ENCODE results near the gene ROBO1. TPM values are rescaled to one million over a fixed set of nuclear protein-coding genes. Genes with fewer than 3 reads are reported as not detected.
A peak's percentile ranks its signal among the peaks of the same experiment; 100 is the strongest.

The ROBO1 gene
- total and polyA plus RNA-seq, 4 donors = 68.8 to 181 (median 106) TPM

DNA sequence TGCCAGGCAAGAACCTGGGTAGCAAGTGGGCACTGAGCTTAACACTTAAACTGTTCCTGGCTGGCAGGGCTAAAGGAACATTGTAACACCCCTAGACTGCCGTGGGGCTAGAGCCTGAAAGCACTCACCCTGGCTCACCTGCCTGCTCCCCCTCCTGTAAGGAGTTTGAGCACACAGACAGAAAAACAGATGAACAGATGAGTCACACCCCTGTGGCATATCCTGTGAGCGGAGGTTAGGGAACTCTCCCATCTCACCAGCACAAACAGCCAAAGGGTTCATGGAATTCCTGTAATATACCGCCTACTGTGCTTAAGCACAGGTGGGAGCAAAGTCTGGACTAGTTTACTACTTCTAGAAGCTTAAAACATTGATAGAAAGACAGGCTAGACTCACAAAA is 300.1 kb downstream of the ROBO1 start:
- Histone ChIP-seq H3K27me3 (ENCODE audit: control insufficient read depth, insufficient read depth, low read length) (no peaks in the 10 kb centered on the region), H3K36me3 (ENCODE audit: control insufficient read depth, insufficient read depth, low read length) (no peaks in the 10 kb centered on the region), H3K9me3 (ENCODE audit: control insufficient read depth, insufficient read depth, low read length) (no peaks in the 10 kb centered on the region), H3K4me1 (ENCODE audit: control insufficient read depth, insufficient read depth, low read length) (no peaks in the 10 kb centered on the region), H3K27ac (ENCODE audit: low read depth, low read length) (no peak overlapping the region), H3K4me3 (ENCODE audit: low read depth, low read length) (no peak overlapping the region)
- WGBS (ENCODE audit: insufficient coverage) = 93% methylated on average over 1 of the region's 3 CpGs
- no peak for DNase-seq (ENCODE audit: low read depth in 4 of 6, low spot score in 6 of 6)

DNA sequence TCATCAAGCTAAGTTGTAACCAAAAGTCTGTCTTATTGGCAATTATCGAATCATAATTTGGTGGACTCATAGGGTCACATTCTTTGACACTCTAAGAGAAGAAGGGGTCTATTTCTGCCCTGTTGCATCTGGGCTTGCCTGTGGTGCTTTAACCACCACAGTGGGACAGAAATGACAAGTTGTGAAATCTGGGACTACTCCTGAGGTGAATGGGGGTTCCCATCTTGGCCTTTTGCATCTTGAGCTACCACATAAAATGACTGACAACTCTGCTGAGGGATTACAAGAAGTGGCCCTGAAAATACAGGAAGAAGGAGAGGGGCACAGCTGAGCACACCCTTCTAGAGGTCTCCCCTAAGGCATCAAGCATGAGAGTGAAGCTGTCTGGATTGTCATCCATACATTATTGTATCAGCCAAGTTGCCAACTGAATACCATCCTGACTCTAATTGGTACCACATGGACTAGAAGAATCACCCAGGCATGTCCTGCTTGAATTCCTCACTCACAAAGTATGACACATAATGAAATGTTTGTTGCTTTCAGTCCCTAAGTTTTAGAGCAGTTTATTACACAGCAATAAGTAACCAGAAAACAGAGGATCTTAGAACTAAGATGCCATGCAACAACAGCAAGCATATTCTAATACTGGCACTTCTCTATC is 306.5 kb downstream of the ROBO1 start:
- WGBS (ENCODE audit: insufficient coverage) = no CpG with 5 or more reads among the region's 1 CpG
- H3K4me1 ChIP-seq (ENCODE audit: control insufficient read depth, insufficient read depth, low read length) = no peaks in the 10 kb centered on the region
- H3K27me3 ChIP-seq (ENCODE audit: control insufficient read depth, insufficient read depth, low read length) = no peaks in the 10 kb centered on the region
- no peak for DNase-seq (ENCODE audit: low read depth in 4 of 6, low spot score in 6 of 6)
- no peak overlapping the region for H3K4me3 ChIP-seq (ENCODE audit: low read depth, low read length)
- H3K27ac ChIP-seq (ENCODE audit: low read depth, low read length) = no peak overlapping the region
- no peaks in the 10 kb centered on the region for H3K36me3 ChIP-seq (ENCODE audit: control insufficient read depth, insufficient read depth, low read length)
- no peaks in the 10 kb centered on the region for H3K9me3 ChIP-seq (ENCODE audit: control insufficient read depth, insufficient read depth, low read length)

DNA sequence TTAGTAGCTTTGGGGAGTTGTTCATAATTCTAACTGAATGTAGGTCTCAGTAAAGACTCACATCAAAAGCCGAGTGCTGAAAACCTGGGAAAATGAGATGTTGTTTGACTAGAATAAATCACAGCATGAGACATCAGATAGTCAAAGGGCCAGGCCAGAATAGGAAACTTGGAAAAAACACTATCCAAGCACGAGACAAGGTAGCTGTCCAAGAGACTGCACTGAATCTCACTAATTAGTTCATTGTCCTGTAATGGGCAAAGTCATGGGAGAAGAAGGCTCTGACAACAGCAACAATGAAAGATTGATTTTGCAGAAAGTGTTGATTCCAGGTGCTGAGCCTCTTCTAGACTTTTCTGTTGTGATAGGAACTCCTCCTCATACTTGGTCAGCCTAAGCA is 314.2 kb downstream of the ROBO1 start:
- Histone ChIP-seq H3K36me3 (ENCODE audit: control insufficient read depth, insufficient read depth, low read length) (no peaks in the 10 kb centered on the region), H3K4me1 (ENCODE audit: control insufficient read depth, insufficient read depth, low read length) (no peaks in the 10 kb centered on the region), H3K27me3 (ENCODE audit: control insufficient read depth, insufficient read depth, low read length) (no peaks in the 10 kb centered on the region), H3K4me3 (ENCODE audit: low read depth, low read length) (no peak overlapping the region), H3K27ac (ENCODE audit: low read depth, low read length) (no peak overlapping the region), H3K9me3 (ENCODE audit: control insufficient read depth, insufficient read depth, low read length) (no peaks in the 10 kb centered on the region)
- DNase-seq (ENCODE audit: low read depth in 4 of 6, low spot score in 6 of 6) = no peak
- WGBS (ENCODE audit: insufficient coverage) = no CpG with 5 or more reads among the region's 2 CpGs

DNA sequence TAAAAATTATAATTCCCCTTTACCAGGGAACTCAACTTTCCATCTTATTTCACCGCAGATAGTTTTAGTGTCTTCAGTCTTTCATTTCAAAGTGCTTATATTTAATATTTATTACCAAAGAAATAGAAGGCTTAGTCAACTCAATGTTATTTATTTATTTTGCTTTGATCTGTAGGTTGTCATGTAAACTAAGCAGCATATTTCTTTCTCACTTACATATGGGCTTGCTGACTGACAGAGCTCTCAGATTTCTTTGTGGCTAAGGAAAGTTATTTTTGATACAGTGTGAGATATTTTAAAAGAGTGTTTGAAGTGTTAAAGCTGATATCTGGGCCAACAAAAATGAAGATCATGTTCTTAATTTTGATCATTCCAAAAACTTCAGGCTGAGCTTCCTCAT is 331.4 kb downstream of the ROBO1 start:
- Histone ChIP-seq H3K4me1 (ENCODE audit: control insufficient read depth, insufficient read depth, low read length) (no peaks in the 10 kb centered on the region), H3K9me3 (ENCODE audit: control insufficient read depth, insufficient read depth, low read length) (no peaks in the 10 kb centered on the region), H3K4me3 (ENCODE audit: low read depth, low read length) (no peak overlapping the region), H3K36me3 (ENCODE audit: control insufficient read depth, insufficient read depth, low read length) (no peaks in the 10 kb centered on the region), H3K27ac (ENCODE audit: low read depth, low read length) (no peak overlapping the region), H3K27me3 (ENCODE audit: control insufficient read depth, insufficient read depth, low read length) (no peaks in the 10 kb centered on the region)
- DNase-seq (ENCODE audit: low read depth in 4 of 6, low spot score in 6 of 6) = peak in 1 of 6 donors; percentile 20
- no CpG with 5 or more reads among the region's 1 CpG for WGBS (ENCODE audit: insufficient coverage)

DNA sequence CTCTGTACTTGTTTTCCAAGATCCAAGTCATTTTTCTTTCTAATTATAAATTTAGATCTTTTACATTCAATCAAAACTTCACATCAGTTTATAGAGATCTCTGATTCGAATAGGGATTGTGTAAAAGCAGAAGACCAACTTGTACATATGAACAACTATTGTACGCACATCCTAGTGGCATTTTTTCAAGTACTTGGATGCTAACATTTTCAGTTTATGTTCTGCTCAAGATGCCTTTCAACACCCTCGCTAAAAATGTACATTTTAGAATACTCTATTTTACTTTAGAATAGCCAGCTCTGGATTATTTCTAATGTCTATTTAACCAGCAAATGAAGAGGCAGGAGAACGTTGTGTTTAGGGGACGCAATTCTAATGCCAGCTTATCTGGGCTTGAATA is 340.7 kb downstream of the ROBO1 start:
- H3K9me3 ChIP-seq (ENCODE audit: control insufficient read depth, insufficient read depth, low read length) = no peaks in the 10 kb centered on the region
- no peak overlapping the region for H3K27ac ChIP-seq (ENCODE audit: low read depth, low read length)
- no peaks in the 10 kb centered on the region for H3K4me1 ChIP-seq (ENCODE audit: control insufficient read depth, insufficient read depth, low read length)
- H3K36me3 ChIP-seq (ENCODE audit: control insufficient read depth, insufficient read depth, low read length) = no peaks in the 10 kb centered on the region
- no peaks in the 10 kb centered on the region for H3K27me3 ChIP-seq (ENCODE audit: control insufficient read depth, insufficient read depth, low read length)
- peak in 1 of 6 donors; percentile 62 for DNase-seq (ENCODE audit: low read depth in 4 of 6, low spot score in 6 of 6)
- no peak overlapping the region for H3K4me3 ChIP-seq (ENCODE audit: low read depth, low read length)
- WGBS (ENCODE audit: insufficient coverage) = 95% methylated on average over 4 of the region's 5 CpGs

DNA sequence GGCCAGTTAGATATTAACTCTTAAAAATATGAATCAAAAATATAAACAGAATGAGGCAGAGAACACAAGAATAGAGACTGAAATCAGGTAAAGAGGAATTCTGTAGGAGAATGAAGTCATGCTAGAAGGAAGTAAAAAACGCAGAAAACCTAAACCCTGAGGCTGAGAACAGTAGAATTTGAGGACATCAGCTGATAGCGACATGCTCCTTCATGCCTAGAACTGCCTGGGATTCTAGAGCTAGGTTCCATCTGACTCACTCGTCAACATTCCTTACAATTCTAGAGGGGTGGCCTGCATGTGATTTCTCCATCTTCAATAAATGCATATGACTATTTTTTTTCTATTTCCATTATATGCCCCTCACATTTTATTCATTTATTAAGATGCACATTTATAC is 343.0 kb downstream of the ROBO1 start:
- Histone ChIP-seq H3K9me3 (ENCODE audit: control insufficient read depth, insufficient read depth, low read length) (no peaks in the 10 kb centered on the region), H3K36me3 (ENCODE audit: control insufficient read depth, insufficient read depth, low read length) (no peaks in the 10 kb centered on the region), H3K4me1 (ENCODE audit: control insufficient read depth, insufficient read depth, low read length) (no peaks in the 10 kb centered on the region), H3K27ac (ENCODE audit: low read depth, low read length) (no peak overlapping the region), H3K27me3 (ENCODE audit: control insufficient read depth, insufficient read depth, low read length) (no peaks in the 10 kb centered on the region), H3K4me3 (ENCODE audit: low read depth, low read length) (no peak overlapping the region)
- WGBS (ENCODE audit: insufficient coverage) = 100% methylated on average over 3 of the region's 3 CpGs
- DNase-seq (ENCODE audit: low read depth in 4 of 6, low spot score in 6 of 6) = no peak

DNA sequence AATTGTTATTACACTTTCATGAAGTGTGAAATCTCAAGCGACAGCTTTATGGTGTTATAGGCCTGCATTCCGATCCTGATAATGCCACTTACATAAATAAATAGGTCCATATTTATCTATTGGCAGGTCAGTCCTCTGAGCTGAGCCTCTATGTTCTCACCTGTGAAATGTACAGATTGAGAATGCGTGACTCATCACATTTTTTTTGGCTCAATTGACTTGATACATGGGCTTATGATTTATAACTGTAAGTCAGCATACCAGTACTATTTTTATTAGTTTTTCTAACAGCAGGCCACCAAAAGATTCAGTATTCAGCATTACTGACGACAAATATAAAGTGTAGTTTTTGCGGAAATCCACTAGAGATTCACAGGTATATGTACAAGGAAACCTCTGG is 344.4 kb downstream of the ROBO1 start:
- WGBS (ENCODE audit: insufficient coverage) = no CpG with 5 or more reads among the region's 5 CpGs
- DNase-seq (ENCODE audit: low read depth in 4 of 6, low spot score in 6 of 6) = no peak
- no peaks in the 10 kb centered on the region for H3K9me3 ChIP-seq (ENCODE audit: control insufficient read depth, insufficient read depth, low read length)
- no peak overlapping the region for H3K27ac ChIP-seq (ENCODE audit: low read depth, low read length)
- H3K36me3 ChIP-seq (ENCODE audit: control insufficient read depth, insufficient read depth, low read length) = no peaks in the 10 kb centered on the region
- no peaks in the 10 kb centered on the region for H3K27me3 ChIP-seq (ENCODE audit: control insufficient read depth, insufficient read depth, low read length)
- H3K4me3 ChIP-seq (ENCODE audit: low read depth, low read length) = no peak overlapping the region
- no peaks in the 10 kb centered on the region for H3K4me1 ChIP-seq (ENCODE audit: control insufficient read depth, insufficient read depth, low read length)

DNA sequence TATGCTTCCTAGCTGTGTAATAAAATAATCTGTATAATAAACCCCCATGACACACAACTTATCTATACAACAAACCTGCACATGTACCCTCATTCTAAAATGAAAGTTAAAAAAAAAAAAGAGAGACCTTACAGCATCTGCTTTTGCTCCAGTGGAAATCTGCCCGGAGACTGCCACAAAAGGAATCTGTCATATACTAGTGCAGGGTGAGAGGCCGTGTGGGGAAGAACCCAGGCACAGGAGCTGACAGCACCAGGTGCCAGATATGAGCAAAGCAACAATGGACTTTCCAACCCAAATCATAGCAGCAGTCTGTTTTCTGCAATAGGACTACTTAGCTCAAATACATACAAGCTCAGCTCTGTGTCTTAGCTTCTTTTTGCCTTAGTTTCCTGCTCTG is 346.5 kb downstream of the ROBO1 start:
- Histone ChIP-seq H3K27me3 (ENCODE audit: control insufficient read depth, insufficient read depth, low read length) (no peaks in the 10 kb centered on the region), H3K9me3 (ENCODE audit: control insufficient read depth, insufficient read depth, low read length) (no peaks in the 10 kb centered on the region), H3K27ac (ENCODE audit: low read depth, low read length) (no peak overlapping the region), H3K36me3 (ENCODE audit: control insufficient read depth, insufficient read depth, low read length) (no peaks in the 10 kb centered on the region), H3K4me3 (ENCODE audit: low read depth, low read length) (no peak overlapping the region), H3K4me1 (ENCODE audit: control insufficient read depth, insufficient read depth, low read length) (no peaks in the 10 kb centered on the region)
- DNase-seq (ENCODE audit: low read depth in 4 of 6, low spot score in 6 of 6) = no peak
- WGBS (ENCODE audit: insufficient coverage) = 74% methylated on average over 2 of the region's 2 CpGs

DNA sequence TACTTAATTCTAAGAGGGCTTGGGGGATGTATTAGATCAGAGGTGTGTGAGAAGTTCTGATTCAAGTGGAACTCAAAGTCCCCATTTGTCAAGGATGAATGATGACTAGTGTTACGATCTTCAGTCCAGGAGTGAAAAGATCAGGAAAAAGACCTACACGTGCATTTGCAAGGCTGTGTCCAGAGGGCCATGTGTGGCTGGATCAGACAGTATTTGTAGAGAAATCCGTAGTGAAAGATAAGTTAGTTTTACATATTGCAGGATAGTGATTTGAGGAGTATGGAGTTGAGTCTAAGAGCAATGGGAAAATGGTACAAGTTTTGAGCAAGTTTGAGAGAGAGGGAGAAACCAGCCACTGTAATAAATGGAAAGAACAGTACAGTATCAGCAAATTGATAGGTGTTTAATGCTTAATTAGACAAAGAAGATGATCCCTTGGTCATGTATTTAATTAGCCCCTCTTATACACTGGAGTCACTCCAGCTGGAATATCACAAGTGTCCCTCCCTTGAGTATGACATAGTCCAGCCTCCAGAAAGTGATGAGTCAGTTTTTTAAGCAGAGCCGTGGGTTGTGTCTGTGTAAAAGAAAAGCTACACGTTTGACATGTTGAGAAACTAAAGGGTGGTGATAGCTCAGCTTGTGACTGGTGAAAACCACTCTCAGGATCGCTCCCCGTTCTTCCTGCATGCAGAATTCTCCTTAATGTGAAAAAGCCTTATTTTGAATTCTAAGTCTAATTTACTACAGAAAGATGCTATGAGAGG is 348.8 kb downstream of the ROBO1 start:
- WGBS (ENCODE audit: insufficient coverage) = 68% methylated on average over 4 of the region's 7 CpGs
- Histone ChIP-seq H3K4me1 (ENCODE audit: control insufficient read depth, insufficient read depth, low read length) (no peaks in the 10 kb centered on the region), H3K36me3 (ENCODE audit: control insufficient read depth, insufficient read depth, low read length) (no peaks in the 10 kb centered on the region), H3K4me3 (ENCODE audit: low read depth, low read length) (no peak overlapping the region), H3K27ac (ENCODE audit: low read depth, low read length) (no peak overlapping the region), H3K27me3 (ENCODE audit: control insufficient read depth, insufficient read depth, low read length) (no peaks in the 10 kb centered on the region), H3K9me3 (ENCODE audit: control insufficient read depth, insufficient read depth, low read length) (no peaks in the 10 kb centered on the region)
- DNase-seq (ENCODE audit: low read depth in 4 of 6, low spot score in 6 of 6) = no peak

DNA sequence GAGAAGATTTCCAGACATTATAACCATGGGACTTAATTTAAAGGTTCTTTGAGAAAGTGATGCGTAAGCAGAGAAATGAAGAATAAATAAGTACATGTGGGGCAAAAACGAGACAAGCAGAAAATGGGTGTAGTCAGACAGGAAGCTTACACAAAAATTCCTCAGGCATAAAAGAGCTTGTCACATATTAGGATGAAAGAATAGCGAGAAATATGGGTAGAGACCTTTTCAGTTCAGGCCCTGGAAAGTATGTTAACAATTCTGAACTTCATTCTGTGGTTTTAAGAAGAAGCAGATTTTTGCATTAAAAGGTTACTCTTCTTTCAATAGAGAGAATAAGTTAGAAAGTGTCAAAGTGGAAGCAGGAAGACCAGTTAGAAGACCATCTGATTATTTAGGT is 352.4 kb downstream of the ROBO1 start:
- WGBS (ENCODE audit: insufficient coverage) = 80% methylated on average over 1 of the region's 3 CpGs
- Histone ChIP-seq H3K4me1 (ENCODE audit: control insufficient read depth, insufficient read depth, low read length) (no peaks in the 10 kb centered on the region), H3K27me3 (ENCODE audit: control insufficient read depth, insufficient read depth, low read length) (no peaks in the 10 kb centered on the region), H3K4me3 (ENCODE audit: low read depth, low read length) (no peak overlapping the region), H3K9me3 (ENCODE audit: control insufficient read depth, insufficient read depth, low read length) (no peaks in the 10 kb centered on the region), H3K36me3 (ENCODE audit: control insufficient read depth, insufficient read depth, low read length) (no peaks in the 10 kb centered on the region), H3K27ac (ENCODE audit: low read depth, low read length) (no peak overlapping the region)
- DNase-seq (ENCODE audit: low read depth in 4 of 6, low spot score in 6 of 6) = no peak

All from spinal cord (tissue), 10 donors.